GM21576 (cell line): ENCODE results near the gene ZNF292.
"Not testable (repeated sequence)": the region's sequence is repeated elsewhere in the genome, so short reads cannot be mapped to it uniquely, and the experiment has no call there.

Source experiments
- ATAC-seq: cut with Tn5 transposase; IDR thresholded peaks from one replicate; pipeline ENCODE4 v1.9.1; 2021; ENCODE audit warnings: mild to moderate bottlenecking, moderate library complexity; ENCODE audit not compliant: unreplicated experiment

ZNF292 gene

DNA sequence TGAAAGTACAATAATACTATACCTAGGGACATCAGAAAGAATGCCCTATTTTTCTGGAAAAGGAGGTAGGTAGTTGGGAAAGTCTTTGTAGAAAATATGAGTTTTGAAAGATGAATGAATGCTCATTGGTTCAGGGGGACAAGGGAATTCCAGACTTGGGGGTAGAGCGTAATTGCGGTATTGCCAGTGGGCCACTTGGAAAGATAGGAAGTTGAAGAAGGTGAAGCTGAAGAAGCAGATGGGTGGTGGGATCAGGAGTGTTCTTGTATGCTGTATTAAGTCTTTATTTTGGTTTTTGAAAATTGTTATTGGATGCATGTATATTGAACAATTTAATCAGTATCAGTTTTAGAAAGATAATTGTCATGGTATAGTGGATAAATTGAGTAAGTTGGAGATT lies 109.1 kb downstream of the ZNF292 start:
- no peak for ATAC-seq

DNA sequence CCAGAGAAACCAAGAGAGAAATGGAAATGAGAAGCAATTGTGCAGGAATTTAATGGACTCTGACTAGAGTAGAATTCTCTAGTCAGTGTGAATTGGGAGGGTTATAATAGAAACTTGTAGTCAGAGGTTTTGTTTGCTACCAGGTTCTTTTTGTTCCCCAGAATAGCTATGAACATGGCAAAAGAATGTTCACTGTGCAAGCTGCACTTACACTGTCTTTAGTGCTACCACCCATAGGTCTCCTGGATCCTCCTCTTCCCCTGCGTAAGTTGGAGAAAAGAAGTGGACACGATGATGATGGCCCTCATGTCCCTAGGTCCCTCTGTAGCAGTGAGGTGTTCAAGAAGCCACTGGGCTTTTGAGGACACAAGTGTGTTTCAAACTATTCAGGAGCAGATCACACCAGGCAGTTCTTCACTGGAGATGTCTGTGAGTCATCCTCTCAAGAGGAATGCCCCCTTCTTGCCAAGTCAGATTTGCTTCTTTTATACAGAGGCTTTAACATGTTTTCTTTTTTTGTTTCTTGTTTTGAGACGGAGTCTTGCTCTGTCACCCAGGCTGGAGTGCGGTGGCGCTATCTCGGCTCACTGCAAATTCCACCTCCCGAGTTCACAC lies 119.4 kb downstream of the ZNF292 start:
- ATAC-seq: no peak

DNA sequence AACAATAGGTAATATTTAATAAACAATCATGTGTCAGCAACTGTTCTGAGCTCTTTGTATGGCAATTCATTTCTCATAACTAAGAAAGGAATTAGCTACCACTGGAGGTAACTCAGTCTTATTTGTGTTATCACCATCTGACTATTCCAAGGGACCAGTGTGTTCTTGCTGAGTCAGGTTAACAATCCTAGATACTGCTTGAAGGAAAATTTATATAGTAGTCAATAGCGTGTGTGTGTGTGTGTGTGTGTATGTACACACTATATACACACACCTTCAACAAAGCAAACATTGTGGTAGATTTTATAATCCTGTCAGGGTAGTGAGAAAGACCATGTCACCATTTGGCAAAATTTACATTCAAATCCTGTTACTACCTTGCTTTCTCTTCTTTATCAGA lies 121.3 kb downstream of the ZNF292 start:
- no peak for ATAC-seq

DNA sequence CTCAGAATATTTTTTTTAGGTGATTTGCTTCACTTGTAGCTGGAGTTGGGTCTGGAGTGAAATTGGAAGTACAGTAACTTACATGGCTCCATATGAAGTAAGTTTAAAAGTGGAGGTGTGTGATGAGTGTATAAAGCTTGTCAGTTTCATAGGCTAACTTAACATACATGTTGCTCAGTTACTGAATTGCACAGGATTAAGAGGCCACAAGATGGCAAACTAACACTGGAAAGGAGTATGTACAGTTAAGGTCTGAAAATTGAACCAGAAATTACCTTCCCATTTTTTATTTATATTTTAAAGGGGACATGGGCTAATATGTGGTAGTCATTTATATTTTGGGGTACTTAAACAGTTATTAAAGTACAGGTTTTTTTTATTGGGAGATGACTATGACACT lies 121.8 kb downstream of the ZNF292 start:
- ATAC-seq: no peak

DNA sequence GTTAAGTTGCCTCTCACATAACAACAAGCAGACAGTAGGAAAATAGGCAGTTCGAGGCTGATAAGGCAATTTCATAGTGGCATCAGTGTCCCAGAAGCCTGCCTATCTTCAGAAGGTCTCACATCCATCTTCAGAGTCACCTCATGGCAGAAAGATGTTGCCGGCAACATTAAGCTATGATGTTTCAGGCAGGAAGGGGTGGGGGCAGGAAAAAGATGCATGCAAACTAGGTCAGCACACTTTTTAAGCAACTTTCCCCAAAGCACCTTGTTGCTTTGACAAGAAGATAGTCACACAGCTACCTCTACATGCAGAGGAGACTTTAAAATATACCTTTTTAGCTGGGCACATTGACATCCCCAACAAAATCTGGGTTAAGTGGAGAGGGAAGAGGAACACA lies 123.8 kb downstream of the ZNF292 start:
- ATAC-seq: no peak

DNA sequence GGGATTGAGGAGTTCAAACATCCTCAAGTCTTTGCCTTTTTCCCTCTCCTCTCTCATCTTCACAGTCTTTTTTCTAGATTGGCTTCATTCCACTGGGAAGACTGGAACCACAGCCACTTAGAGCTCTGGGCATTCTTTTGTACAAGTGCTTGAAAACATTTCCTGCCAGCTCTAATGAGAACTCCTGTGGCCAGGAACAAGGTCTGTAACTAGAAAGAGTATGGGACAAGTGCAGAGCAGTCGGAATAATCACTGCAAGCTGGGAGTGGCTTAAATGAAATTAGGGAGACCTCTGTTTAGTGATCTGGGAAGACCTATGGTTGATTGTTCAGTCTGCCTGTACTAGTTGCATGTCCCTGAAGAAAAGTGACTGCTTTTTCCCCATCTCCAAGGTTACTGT lies 126.1 kb downstream of the ZNF292 start:
- no peak for ATAC-seq

DNA sequence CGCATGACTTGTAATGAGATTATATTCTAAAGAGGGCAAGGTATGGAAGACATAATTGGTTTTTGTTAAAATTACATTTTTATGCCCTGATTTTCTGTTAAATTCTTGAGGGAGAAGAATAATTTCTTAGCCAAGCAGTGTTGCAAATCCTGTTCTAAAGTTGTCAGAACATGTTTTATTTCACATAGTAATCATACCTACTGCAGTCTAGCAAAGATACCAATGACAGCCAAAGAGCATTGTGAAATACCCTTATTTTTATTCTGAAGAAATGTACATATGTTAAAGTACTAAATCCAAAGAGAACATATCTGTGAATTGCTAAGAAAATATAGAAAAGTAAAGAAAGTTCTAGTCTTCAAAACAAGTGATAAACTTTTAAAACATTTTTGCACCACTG lies 127.4 kb downstream of the ZNF292 start:
- ATAC-seq: no peak

DNA sequence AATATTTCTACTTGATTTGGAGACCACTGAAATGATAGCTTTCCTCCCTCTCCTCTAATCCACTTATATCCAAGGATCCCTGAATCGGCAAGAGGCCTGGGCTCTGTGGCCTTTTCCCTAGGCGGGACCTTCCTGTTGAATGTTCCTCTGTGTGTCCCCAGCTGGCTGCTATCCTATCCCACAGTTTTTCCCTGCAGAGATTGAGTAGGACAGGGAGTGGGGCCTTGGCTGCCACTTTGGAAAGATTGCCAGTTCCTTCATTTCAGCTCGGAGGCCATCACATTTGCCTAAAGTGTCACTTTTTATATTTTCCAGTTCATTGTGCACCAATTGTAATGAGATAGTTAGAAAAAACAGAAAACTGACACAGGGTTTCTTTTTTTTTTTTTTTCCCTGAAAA lies 128.1 kb downstream of the ZNF292 start:
- no peak for ATAC-seq

DNA sequence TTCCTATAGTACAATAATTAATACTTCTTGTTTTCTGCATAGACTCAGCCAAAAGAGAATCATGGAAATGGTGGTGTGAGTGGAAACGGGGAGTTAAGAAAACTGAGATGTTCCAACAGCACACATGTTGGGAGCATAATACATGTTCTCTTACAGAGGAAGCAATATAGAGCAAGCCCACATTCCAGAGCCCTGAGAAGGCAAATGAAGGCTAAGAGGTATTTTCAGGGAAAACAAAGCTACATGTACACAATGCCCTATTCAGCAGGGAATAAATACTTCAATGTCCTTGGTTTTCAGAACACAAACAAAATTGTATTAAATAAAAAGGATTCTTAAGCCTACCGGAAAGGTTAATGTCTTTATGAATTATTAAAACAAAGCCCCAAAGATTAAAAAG lies 131.9 kb downstream of the ZNF292 start:
- ATAC-seq: no peak

DNA sequence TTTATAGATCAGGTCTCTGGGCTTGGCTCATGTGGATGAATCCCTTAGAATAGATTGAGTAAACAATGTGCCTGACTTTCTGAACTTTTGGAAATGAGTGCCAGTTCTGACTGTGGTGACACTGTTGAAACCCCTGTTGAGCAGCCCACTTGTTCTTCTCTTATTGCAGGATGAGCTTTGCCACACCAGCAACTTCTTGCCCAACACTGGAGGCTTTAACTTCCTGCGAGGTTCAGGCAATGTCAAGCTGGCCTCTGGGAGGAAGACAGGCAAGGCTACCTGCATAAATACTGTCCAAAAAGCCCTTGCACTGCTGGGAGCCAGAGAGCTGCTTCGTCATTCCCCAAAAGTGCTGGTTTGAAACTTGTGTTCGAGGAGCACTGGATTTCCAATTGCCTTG lies 134.2 kb downstream of the ZNF292 start:
- no peak for ATAC-seq

DNA sequence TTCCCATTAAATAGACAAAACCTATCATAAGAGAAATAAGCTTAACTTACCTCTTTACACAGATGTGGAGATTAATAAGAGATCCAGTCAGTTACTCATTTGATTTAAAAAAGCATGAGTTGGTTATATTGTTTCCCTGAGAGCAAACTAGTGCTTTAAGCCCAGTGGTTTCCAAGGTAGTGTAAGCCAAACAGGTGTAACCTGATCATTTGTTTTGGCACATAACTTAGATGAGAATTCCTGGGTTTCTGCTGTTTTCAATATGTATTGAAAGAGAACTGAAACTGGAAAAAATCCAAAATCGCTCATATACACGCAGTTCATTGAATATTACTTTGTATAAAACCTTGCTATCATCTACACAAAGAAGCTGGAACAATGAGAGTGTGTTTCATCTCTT lies 136.5 kb downstream of the ZNF292 start:
- no peak for ATAC-seq

DNA sequence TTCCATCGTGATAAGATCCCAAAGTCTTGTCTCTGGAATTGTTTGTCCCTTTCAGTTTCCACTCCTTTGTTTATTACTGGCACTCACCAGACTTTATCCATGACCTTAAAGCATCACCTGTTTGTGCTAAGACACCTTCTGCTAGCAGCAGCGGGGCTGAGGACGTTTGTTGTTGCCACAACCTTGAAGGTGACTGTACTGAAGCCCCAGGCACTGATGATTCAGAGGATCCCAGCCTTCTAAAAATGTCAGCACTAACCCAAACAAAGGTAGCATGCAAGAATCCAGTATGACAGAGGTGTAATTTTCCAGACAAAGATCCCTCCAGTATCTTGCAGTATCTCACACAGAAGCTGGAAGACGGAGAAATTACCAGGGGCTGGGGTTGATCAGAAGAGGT lies 138.2 kb downstream of the ZNF292 start:
- no peak for ATAC-seq

DNA sequence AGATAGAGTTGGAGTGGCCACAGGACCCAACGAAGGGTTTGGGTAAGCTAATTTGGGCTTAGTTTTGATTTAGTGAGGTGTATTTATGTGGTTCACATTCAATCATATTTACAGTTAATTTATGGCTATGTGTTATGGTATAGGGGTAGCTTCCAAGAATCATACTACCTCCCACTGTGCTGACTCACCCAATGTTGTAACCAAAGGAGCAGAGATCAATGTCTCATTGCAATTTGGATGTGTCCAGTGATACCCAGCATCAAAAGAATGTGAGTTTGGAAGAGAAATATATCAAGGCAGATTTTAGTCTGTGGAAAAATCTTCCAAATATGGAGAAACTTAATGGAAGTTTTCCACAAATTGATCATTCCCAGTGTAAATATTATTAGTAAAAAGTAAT lies 141.8 kb downstream of the ZNF292 start:
- no peak for ATAC-seq

DNA sequence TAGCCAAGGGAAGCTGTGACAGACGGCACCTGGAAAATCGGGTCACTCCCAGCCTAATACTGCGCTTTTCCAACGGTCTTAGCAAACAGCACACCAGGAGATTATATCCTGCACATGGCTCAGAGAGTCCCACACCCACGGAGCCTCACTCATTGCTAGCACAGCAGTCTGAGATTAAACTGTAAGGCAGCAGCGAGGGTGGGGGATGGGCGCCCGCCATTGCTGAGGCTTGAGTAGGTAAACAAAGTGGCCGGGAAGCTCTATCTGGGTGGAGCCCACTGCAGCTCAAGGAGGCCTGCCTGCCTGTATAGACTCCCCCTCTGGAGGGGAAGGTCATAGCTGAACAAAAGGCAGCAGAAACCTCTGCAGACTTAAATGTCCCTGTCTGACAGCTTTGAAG lies 145.9 kb downstream of the ZNF292 start:
- ATAC-seq: not testable (repeated sequence)

DNA sequence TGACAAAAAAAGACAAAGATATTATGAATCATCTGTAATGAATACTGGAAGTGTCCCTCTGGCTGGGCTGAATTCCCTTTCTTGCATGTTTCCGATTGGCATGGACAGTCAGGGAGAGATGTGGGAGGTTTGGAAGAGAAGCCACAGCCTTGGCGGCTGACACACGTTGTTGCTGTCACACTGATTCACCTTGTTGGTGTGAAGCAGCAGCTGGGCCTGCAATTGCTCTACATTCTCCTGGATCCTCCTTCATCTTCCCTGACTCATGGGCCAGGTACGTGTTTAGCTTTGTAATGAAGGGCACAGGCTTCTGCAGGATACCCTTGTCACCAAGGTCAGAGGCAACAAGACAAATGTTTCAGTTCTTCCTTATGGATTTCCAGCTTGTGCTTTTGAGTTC lies 153.6 kb downstream of the ZNF292 start:
- no peak for ATAC-seq

DNA sequence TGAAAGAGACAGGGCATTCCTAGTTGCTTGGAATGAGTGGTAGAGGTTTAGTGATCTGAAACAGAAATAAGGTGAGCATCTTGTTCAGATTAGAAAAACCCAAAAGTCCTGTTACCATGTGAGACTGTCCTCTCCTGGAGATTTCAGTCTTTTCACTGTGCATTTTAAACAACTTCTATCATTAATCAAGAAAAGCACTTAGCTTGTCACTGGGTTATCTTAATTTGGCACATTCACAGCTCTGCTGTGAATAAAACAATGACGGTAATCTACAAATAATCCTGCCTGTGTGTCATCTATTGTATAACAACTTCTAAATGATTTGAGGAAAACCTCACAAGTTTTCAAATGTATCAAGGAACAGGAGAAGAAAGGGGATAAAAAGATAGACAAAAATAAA lies 157.5 kb downstream of the ZNF292 start:
- no peak for ATAC-seq
